HG02870 (cell line): Measurements from ENCODE around the gene MAML3.

ENCODE experiments used
- ATAC-seq: cut with Tn5 transposase; IDR thresholded peaks from one replicate; pipeline ENCODE4 v1.9.1; 2021; ENCODE audit warnings: mild to moderate bottlenecking, moderate library complexity; ENCODE audit not compliant: unreplicated experiment

MAML3 gene

GRCh38 chr4:140048419-140048995 lies 105.5 kb downstream of the MAML3 start:
- ATAC-seq: no peak

- no peak for ATAC-seq
Observed at GRCh38 chr4:140047786-140048185, 106.2 kb downstream of the MAML3 start.

GRCh38 chr4:140047017-140047640 lies 106.9 kb downstream of the MAML3 start:
- no peak for ATAC-seq

GRCh38 chr4:140046543-140046942 lies 107.4 kb downstream of the MAML3 start:
- no peak for ATAC-seq

- ATAC-seq: no peak
Observed at GRCh38 chr4:140046016-140046415, 108.0 kb downstream of the MAML3 start.

GRCh38 chr4:140044337-140044902 lies 109.6 kb downstream of the MAML3 start:
- no peak for ATAC-seq

- no peak for ATAC-seq
Observed at GRCh38 chr4:140042634-140043033, 111.3 kb downstream of the MAML3 start.

- ATAC-seq: no peak
Observed at GRCh38 chr4:140038031-140038533, 115.9 kb downstream of the MAML3 start.

- ATAC-seq: no peak
Observed at GRCh38 chr4:140037353-140038030, 116.5 kb downstream of the MAML3 start.

GRCh38 chr4:140031706-140032105 lies 122.3 kb downstream of the MAML3 start:
- ATAC-seq: no peak

- ATAC-seq: no peak
Observed at GRCh38 chr4:140031061-140031460, 122.9 kb downstream of the MAML3 start.

- no peak for ATAC-seq
Observed at GRCh38 chr4:140028676-140029517, 125.1 kb downstream of the MAML3 start.

- ATAC-seq: no peak
Observed at GRCh38 chr4:140028101-140028500, 125.9 kb downstream of the MAML3 start.

- no peak for ATAC-seq
Observed at GRCh38 chr4:140027101-140027500, 126.9 kb downstream of the MAML3 start.

- ATAC-seq: no peak
Observed at GRCh38 chr4:140025470-140025869, 128.5 kb downstream of the MAML3 start.

- no peak for ATAC-seq
Observed at GRCh38 chr4:140020457-140021361, 133.3 kb downstream of the MAML3 start.

GRCh38 chr4:140019619-140020347 lies 134.2 kb downstream of the MAML3 start:
- ATAC-seq: no peak

GRCh38 chr4:140018931-140019618 lies 134.9 kb downstream of the MAML3 start:
- ATAC-seq: no peak

- no peak for ATAC-seq
Observed at GRCh38 chr4:140014284-140014683, 139.7 kb downstream of the MAML3 start.
